GM11168 (cell line): ENCODE measurements around the gene TMBIM1.

ENCODE experiments used
- in situ Hi-C: fragments of 300-500 bp; cut with MboI; formaldehyde crosslinking; loops from one replicate; pipeline ENCODE4 v1.12.0; 2022; ENCODE audit warnings: low sequenced_read_pairs; ENCODE audit not compliant: unreplicated experiment

The TMBIM1 gene

DNA sequence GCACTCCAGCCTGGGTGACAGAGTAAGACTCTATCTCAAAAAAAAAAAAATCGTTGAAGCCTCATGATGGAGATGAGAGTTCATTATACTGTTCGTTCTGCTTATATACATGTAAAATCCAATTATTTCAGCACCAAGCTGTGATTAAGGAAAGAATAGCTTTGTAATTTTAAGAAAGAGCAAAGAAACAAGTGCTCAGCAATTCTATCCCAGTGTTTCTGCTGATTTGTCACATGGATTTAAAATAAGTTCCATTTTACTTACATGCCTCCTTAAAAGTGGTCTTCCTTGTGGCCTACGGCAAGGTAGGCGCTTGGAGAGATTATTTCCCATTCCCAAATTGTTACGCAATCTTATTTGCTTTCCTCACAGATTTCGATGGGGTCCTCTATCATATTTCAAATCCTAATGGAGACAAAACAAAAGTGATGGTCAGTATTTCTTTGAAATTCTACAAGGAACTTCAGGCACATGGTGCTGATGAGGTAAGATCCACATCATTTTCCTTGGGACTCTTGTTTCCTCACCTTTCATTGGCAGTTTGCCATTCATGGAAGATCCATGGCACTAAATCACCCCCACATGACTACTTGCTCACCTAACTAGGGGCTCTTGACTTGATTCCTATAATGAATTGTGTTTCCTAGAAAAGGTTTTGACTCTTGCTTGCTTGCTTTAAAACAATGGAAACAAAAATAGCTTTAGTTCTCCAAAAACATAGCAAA is 63.8 kb downstream of the TMBIM1 start:
- in situ Hi-C loops: no loop called here

DNA sequence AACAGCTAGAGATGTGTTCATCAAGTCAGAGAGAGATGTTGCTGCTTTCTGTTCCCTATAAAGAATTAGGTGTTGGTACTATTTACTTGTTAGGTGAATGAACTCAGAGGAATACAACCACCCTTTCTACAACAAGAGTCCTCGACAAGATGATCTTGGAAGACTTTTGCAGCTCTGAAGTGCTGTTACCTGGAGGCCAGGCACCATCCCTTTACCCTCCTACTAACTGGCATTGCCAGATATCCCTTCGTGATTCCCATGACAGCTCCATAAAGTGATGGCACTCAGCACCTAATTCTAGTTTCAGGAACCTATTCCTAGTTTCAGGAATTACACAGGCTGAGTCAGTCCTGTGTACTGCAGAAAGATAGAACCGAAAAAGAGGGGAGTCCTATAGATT is 65.4 kb downstream of the TMBIM1 start:
- in situ Hi-C loops: no loop called here
